ENCODE data around the gene CEMP1.

The CEMP1 gene

DNA sequence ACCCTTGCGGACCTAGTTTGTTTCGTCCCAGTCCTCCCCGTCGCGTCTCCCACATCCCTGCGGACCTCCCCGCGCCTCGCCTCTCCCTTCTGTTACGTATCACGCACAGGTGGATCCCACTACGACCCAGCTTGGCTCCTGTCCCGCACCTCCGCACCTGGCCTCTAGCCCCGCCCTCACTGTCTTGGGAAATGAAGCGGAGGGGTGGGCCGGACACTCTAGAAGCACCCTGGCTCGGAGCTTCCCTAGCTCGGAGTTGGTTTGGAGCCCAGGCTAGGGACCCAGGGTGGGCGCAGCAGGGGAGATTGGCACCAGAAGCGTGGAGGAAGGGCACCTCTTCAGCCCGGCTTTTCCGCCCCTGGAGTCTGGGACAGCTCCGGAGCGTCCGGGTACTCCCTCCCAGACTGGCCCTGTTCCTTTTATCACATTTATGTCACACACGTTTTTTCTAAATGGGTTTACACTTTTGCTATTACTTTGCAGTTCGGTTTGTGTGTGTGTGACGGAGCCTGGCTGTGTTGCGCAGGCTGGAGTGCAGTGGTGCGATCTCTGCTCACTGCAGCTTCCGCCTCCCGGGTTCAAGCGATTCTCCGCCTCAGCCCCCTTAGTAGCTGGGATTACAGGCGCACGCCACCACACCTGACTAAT lies 1.4 kb upstream of the CEMP1 start:
- peak; percentile 59 for DNase-seq (ENCODE audit: low spot score)
- ChIA-PET CTCF (interaction anchor here (0.5 to 0.6 kb wide), 2 partner anchors 15 to 349 kb away, joined by 3 read pairs; no protein-coding TSS in a partner anchor), POLR2A (ENCODE audit: low non-redundant PET) (interaction anchor here (1.7 kb wide), 1 partner anchor 12 kb away, joined by 6 read pairs; the partner anchor contains the start of gene AMDHD2)
- TF ChIP-seq CTCF (conservative IDR thresholded peaks at IDR 0.05; ENCODE audit: low read depth) = no peak
- H3K27ac ChIP-seq = peak overlapping the region; percentile 91

DNA sequence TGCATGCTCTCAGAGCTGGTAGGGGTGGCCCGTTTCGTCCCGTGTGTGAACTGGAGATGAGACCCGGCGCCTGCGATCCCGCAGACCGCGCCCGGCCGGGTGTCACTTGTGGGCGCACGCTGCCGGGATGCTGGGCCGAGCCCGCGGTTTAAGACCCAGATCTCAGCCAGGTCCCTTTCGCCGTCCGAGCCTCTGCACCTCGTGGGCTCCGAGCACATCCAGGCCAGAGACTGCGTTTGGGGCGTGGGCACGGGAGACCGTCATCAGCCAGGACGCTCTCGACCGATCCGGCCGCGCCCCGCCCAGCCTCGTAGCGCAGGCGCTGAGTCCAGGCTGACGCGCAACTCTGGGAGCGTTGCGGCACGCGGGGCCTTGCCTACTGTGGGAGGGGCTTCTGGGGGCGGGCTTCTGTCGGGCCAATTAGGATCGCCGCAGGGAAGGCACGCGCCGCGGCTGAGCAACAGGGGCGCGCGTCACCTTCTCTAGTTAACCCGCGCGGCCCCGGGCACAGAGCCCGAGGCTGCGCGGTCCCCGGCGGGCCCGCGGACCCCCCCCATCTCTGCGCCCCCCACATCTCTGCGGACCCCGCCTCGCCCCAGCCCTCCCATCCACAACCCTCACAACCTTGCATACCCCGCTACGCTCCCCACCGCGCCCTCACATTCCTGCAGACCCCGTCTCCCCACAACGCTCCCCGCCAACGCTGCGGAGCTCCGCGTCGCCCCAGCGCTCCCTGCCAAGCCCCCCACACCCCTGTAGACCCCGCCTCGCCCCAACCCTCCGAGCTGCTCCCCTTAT lies 687 bp upstream of the CEMP1 start:
- peak; percentile 94 for DNase-seq (ENCODE audit: low spot score)
- ChIA-PET POLR2A (ENCODE audit: low non-redundant PET) (interaction anchor here (1.7 kb wide), 1 partner anchor 11 kb away, joined by 6 read pairs; the partner anchor contains the start of gene AMDHD2), CTCF (interaction anchor here (0.5 kb wide), 1 partner anchor 14 kb away, joined by 3 read pairs; no protein-coding TSS in a partner anchor)
- H3K27ac ChIP-seq = peak overlapping the region; percentile 91
- no peak for TF ChIP-seq CTCF (conservative IDR thresholded peaks at IDR 0.05; ENCODE audit: low read depth)

DNA sequence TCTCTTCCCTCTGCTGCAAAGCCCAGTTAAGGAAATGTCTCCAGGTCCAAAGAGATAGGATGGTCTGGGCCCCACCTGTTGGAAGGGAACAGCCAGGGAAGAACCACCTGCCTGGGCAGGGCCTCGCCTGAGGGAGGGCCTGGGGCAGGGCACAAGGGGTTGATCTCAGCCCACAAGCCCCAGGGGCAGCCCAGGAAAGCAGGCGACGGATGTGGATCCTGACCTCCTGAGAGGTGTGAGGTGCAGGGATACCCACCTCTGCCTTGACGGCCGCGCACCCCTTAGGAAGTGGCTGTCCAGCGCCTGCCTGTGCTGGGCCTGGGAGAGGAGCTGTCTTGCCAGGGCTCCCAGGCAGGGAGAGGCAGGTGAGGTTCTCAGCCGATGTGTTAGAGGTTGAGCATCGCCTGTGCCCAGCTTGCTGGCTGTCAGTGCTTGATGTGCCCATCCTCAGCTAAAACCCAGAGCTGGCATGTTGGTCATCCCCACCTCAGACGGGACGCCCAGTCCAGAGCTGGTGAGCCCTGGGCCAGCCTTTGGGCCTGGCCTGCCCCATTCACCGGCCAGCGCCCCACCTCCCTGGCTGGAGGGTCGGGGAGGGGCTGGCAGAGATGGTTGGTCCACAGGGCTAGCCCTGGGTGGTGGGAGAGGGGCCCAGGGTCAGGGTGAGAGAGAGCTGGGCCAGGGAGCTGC lies 434 bp downstream of the CEMP1 start:
- CTCF ChIA-PET = no interaction called here
- TF ChIP-seq CTCF (conservative IDR thresholded peaks at IDR 0.05; ENCODE audit: low read depth) = no peak
- POLR2A ChIA-PET (ENCODE audit: low non-redundant PET) = interaction anchor here (1.7 kb wide), 1 partner anchor 10 kb away, joined by 6 read pairs; the partner anchor contains the start of gene AMDHD2
- DNase-seq (ENCODE audit: low spot score) = no peak
- H3K27ac ChIP-seq = peak overlapping the region; percentile 91

DNA sequence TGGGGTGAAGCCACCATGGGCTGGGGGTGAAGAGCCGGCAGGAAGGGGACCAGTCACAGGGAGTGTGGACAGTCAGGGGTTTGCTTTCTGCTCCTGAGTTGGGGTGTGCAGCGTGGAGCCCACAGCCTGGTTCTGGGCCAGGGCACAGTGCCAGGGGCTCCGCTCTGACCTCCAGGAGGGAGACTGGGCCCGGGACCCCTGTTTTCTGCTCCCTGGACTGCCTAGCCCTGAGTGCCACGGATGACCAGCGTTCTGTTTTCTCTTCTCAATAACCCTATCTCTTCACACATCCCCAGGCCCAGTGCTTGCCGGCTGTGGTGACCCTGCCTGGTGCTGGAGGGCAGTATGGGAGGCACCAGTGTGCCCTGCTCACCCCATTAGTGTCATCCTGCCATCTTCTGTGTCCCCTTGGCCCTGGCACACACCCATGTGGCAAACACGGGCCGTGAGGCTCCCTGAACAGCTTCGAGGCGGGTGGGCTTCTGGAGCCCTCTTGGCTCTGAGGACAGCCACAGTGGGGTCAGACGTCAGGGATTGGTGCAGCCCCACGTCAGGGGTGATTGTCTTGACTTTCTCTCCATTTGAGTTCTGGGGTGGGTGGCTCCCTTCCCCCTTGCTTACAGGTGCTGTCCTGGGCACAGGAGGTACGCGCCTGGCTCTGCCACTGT lies 1.1 kb downstream of the CEMP1 start:
- TF ChIP-seq CTCF (conservative IDR thresholded peaks at IDR 0.05; ENCODE audit: low read depth) = no peak
- POLR2A ChIA-PET (ENCODE audit: low non-redundant PET) = no interaction called here
- peak overlapping the region; percentile 91 for H3K27ac ChIP-seq

DNA sequence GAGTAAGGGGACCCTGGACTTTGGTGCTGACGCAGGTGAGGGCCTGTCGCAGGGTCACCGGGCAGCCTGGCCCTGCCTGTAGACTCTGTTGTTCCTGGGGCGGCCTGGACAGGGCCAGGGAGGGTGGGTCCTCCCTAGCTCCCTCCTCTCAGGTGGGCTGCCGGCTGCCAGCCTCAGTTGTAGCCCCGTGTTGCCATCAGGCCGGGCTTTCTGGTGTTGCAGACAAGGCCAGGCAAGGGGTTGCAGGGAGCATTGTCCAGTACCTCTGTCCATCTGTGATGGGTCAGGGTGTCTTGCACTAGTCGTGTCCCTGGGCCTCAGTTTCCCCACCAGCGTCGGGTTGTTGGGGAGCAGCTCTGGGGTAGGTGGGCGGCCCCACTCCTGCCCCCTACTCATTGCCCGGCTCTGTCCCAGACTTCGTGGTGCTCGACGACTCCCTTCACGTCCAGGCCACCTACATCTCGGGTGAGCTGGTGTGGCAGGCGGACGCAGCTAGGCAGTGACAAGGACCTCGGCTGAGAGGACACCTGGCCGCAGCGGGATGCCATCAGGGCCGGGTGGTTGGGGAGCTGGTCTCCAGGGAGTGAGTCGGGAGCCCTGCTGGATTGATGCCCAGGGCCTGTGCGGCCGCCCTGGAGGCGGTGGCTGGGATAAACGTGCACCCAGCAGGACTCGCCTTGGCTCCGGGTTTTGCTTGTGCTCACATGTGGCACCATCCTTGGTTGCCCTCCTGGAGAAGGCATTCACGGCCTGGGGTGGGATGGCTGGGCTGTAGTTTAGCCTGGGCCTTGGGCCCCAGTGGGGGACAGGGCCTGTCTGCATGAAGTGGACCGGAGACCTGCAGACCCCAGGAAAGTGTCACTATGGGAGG lies 1.9 kb downstream of the CEMP1 start:
- peak overlapping the region; percentile 91 for H3K27ac ChIP-seq
- DNase-seq (ENCODE audit: low spot score) = no peak
- ChIA-PET CTCF (no interaction called here), POLR2A (ENCODE audit: low non-redundant PET) (no interaction called here)
- TF ChIP-seq CTCF (conservative IDR thresholded peaks at IDR 0.05; ENCODE audit: low read depth) = no peak

More for the DNA sequence above, 1.1 kb downstream of the CEMP1 start:
- DNase-seq (ENCODE audit: low spot score) = no peak
- CTCF ChIA-PET = no interaction called here

Measured in RWPE1 (cell line).